Natural killer cell (primary cell): ENCODE results near the gene TMEM38A. TPM values are rescaled to one million over a fixed set of nuclear protein-coding genes. Genes with fewer than 3 reads are reported as not detected.

ENCODE experiments used
- ATAC-seq, 3 donors: fragments of 150-1000 bp in 2 of 3; fragments of 200-7000 bp in 1 of 3; cut with Tn5 transposase; 1 replicate in 1 of 3; 2 replicates in 2 of 3; pipeline ENCODE4 v1.10.0; 2021; ENCODE audit warnings: mild to moderate bottlenecking in 2 of 3, moderate library complexity in 2 of 3
- DNase-seq, 2 donors: peaks; one replicate each; pipeline versions ENCODE4 v3.0.0 to v3.0.0-alpha.2; 2013 to 2021; ENCODE audit warnings: mixed read lengths in 1 of 2
- H3K27ac ChIP-seq: one replicate; pipeline ENCODE4 v1.5.1; 2013; ENCODE audit warnings: mild to moderate bottlenecking, low read length
- H3K27me3 ChIP-seq: one replicate; pipeline ENCODE4 v1.6.1; 2013; ENCODE audit warnings: low read length; ENCODE audit not compliant: control insufficient read depth, insufficient read depth
- H3K36me3 ChIP-seq: one replicate; pipeline ENCODE4 v1.6.1; 2013; ENCODE audit warnings: low read length; ENCODE audit not compliant: control insufficient read depth, insufficient read depth
- H3K4me1 ChIP-seq: one replicate; pipeline ENCODE4 v1.6.1; 2013; ENCODE audit warnings: low read length; ENCODE audit not compliant: control insufficient read depth, insufficient read depth
- H3K4me3 ChIP-seq: one replicate; pipeline ENCODE4 v1.5.1; 2013; ENCODE audit warnings: low read length
- H3K9me3 ChIP-seq: one replicate; pipeline ENCODE4 v1.6.1; 2013; ENCODE audit warnings: low read length; ENCODE audit not compliant: control insufficient read depth, insufficient read depth
- H3K27ac Mint-ChIP-seq, 2 donors: one replicate each; pipeline ENCODE4 v1.8.0; 2022; ENCODE audit warnings: mild to moderate bottlenecking in 2 of 2, mixed read lengths in 2 of 2, moderate library complexity in 1 of 2
- H3K27me3 Mint-ChIP-seq, 2 donors: one replicate each; pipeline ENCODE4 v1.8.0; 2022; ENCODE audit warnings: low read depth in 2 of 2, mixed read lengths in 2 of 2
- H3K36me3 Mint-ChIP-seq: one replicate; pipeline ENCODE4 v1.8.0; 2022; ENCODE audit warnings: mixed read lengths
- H3K4me1 Mint-ChIP-seq, 2 donors: one replicate each; pipeline ENCODE4 v1.8.0; 2022; ENCODE audit warnings: mixed read lengths in 2 of 2
- H3K4me3 Mint-ChIP-seq: one replicate; pipeline ENCODE4 v1.8.0; 2022; ENCODE audit warnings: mild to moderate bottlenecking, moderate library complexity, mixed read lengths
- H3K9me3 Mint-ChIP-seq, 2 donors: one replicate each; pipeline ENCODE4 v1.8.0; 2022; ENCODE audit warnings: mixed read lengths in 2 of 2
- CTCF ChIP-seq: fragments of 200-600 bp; IDR thresholded peaks from one replicate; pipeline ENCODE4 v1.8.0; 2022; ENCODE audit warnings: antibody characterized with exemption
- WGBS: methylation state at CpG from one replicate; pipeline ENCODE4 v1.1.7; 2013; ENCODE audit warnings: missing lambda C conversion rate; ENCODE audit not compliant: insufficient coverage; 5-methylcytosine and 5-hydroxymethylcytosine counted together
- intact Hi-C: fragments of 100-400 bp; cut with micrococcal nuclease; formaldehyde crosslinking; loops from one replicate; pipeline ENCODE4 v1.14.2; 2022
- total RNA-seq, 4 donors: library from RNA; stranded (reverse); fragments of 120-200 nt in 1 of 4; gene quantifications; one replicate each; pipeline versions ENCODE4 v1.2.3 to v1.2.4, GENCODE V29; 2013 to 2022

TMEM38A gene
- total RNA-seq, 3 donors from 2014 or later (not counting 1 experiment from before 2014, with no cell fraction given), result 0.29 to 2.2 (median 0.89) TPM

- H3K36me3 ChIP-seq, result no peaks in the 10 kb centered on the region
- H3K27ac ChIP-seq, result no peak overlapping the region
- H3K4me1 ChIP-seq, result peaks cover 51% of the 10 kb centered on the region
- no peak overlapping the region for H3K4me3 ChIP-seq
- peak overlapping the region; percentile 58 for H3K4me3 Mint-ChIP-seq
- no peak for DNase-seq
- H3K4me1 Mint-ChIP-seq, result peaks cover 76 to 78% of the 10 kb centered on the region in 2 donors
- H3K9me3 Mint-ChIP-seq, result no peaks in the 10 kb centered on the region
- WGBS, result 21% methylated on average over 2 of the region's 2 CpGs
- peak overlapping the region; percentile 34 to 68 for H3K27ac Mint-ChIP-seq
- no peaks in the 10 kb centered on the region for H3K9me3 ChIP-seq
- TF ChIP-seq CTCF, result no peak
- no peak for ATAC-seq
- no peaks in the 10 kb centered on the region for H3K36me3 Mint-ChIP-seq
- no peaks in the 10 kb centered on the region for H3K27me3 ChIP-seq
- intact Hi-C loops, result no loop called here
- no peaks in the 10 kb centered on the region for H3K27me3 Mint-ChIP-seq
Measured at GRCh38 chr19:16614941-16615340, 46.0 kb upstream of the TMEM38A start.

GRCh38 chr19:16615808-16616207 is 45.1 kb upstream of the TMEM38A start:
- peak overlapping the region; percentile 34 to 68 for H3K27ac Mint-ChIP-seq
- Histone ChIP-seq H3K36me3 (no peaks in the 10 kb centered on the region), H3K27me3 (no peaks in the 10 kb centered on the region), H3K27ac (no peak overlapping the region), H3K4me3 (no peak overlapping the region), H3K9me3 (no peaks in the 10 kb centered on the region), H3K4me1 (peaks cover 49% of the 10 kb centered on the region)
- 57% methylated on average over 1 of the region's 1 CpG for WGBS
- no peak for TF ChIP-seq CTCF
- H3K9me3 Mint-ChIP-seq, result no peaks in the 10 kb centered on the region
- H3K27me3 Mint-ChIP-seq, result no peaks in the 10 kb centered on the region
- DNase-seq, result no peak
- H3K4me1 Mint-ChIP-seq, result peaks cover 78 to 81% of the 10 kb centered on the region in 2 donors
- intact Hi-C loops, result no loop called here
- ATAC-seq, result no peak
- H3K4me3 Mint-ChIP-seq, result no peak overlapping the region
- H3K36me3 Mint-ChIP-seq, result no peaks in the 10 kb centered on the region

GRCh38 chr19:16618248-16618647 is 42.7 kb upstream of the TMEM38A start:
- ATAC-seq (no peak), DNase-seq (no peak)
- TF ChIP-seq CTCF, result no peak
- Histone ChIP-seq H3K9me3 (no peaks in the 10 kb centered on the region), H3K27ac (no peak overlapping the region), H3K27me3 (no peaks in the 10 kb centered on the region), H3K4me3 (no peak overlapping the region), H3K36me3 (peaks cover 5% of the 10 kb centered on the region), H3K4me1 (peaks cover 48% of the 10 kb centered on the region)
- H3K4me3 Mint-ChIP-seq, result no peak overlapping the region
- peaks cover 70 to 81% of the 10 kb centered on the region in 2 donors for H3K4me1 Mint-ChIP-seq
- H3K27ac Mint-ChIP-seq, result peak overlapping the region in 1 of 2 donors; percentile 27
- H3K36me3 Mint-ChIP-seq, result no peaks in the 10 kb centered on the region
- intact Hi-C loops, result no loop called here
- H3K9me3 Mint-ChIP-seq, result no peaks in the 10 kb centered on the region
- WGBS, result 78% methylated on average over 7 of the region's 7 CpGs
- H3K27me3 Mint-ChIP-seq, result no peaks in the 10 kb centered on the region

GRCh38 chr19:16619457-16619856 is 41.5 kb upstream of the TMEM38A start:
- TF ChIP-seq CTCF, result no peak
- Mint-ChIP-seq H3K9me3 (no peaks in the 10 kb centered on the region), H3K4me3 (peak overlapping the region; percentile 67), H3K27me3 (no peaks in the 10 kb centered on the region), H3K36me3 (no peaks in the 10 kb centered on the region), H3K4me1 (peaks cover 73 to 79% of the 10 kb centered on the region in 2 donors), H3K27ac (peak overlapping the region; percentile 56 to 80)
- H3K36me3 ChIP-seq, result peaks cover 14% of the 10 kb centered on the region
- ATAC-seq (peak in 2 of 3 donors; percentile 53 to 55), DNase-seq (no peak)
- no peaks in the 10 kb centered on the region for H3K27me3 ChIP-seq
- H3K4me3 ChIP-seq, result no peak overlapping the region
- H3K9me3 ChIP-seq, result no peaks in the 10 kb centered on the region
- 28% methylated on average over 7 of the region's 7 CpGs for WGBS
- no peak overlapping the region for H3K27ac ChIP-seq
- H3K4me1 ChIP-seq, result peaks cover 47% of the 10 kb centered on the region
- intact Hi-C loops, result no loop called here
